Dendritic cell treated with granulocyte-macrophage colony-stimulating factor and Interleukin-4, amounts not matched to agents 40 ng/mL and 50 ng/mL, for 4 days (primary cell): ENCODE data around the gene MRC2.
"Not testable (repeated sequence)": the region's sequence is repeated elsewhere in the genome, so short reads cannot be mapped to it uniquely, and the experiment has no call there.

Experiments
- H3K27ac Mint-ChIP-seq: one replicate; pipeline ENCODE4 v1.8.0; 2022; ENCODE audit warnings: mild to moderate bottlenecking, mixed read lengths
- H3K27me3 Mint-ChIP-seq: one replicate; pipeline ENCODE4 v1.8.0; 2022; ENCODE audit warnings: mild to moderate bottlenecking, mixed read lengths
- H3K36me3 Mint-ChIP-seq: one replicate; pipeline ENCODE4 v1.8.0; 2022; ENCODE audit warnings: low read depth, mixed read lengths
- H3K4me1 Mint-ChIP-seq: one replicate; pipeline ENCODE4 v1.8.0; 2022; ENCODE audit warnings: low read depth, mixed read lengths
- H3K4me3 Mint-ChIP-seq: one replicate; pipeline ENCODE4 v1.8.0; 2022; ENCODE audit warnings: mild to moderate bottlenecking, moderate library complexity, mixed read lengths
- H3K9me3 Mint-ChIP-seq: one replicate; pipeline ENCODE4 v1.8.0; 2022; ENCODE audit warnings: mixed read lengths
- intact Hi-C: fragments of 100-400 bp; cut with micrococcal nuclease; formaldehyde crosslinking; loops from one replicate; pipeline ENCODE4 v1.15.0; 2022

The MRC2 gene

GRCh38 chr17:62627219-62627903 lies at the start of gene MRC2:
Gene MRC2 (plus strand): TSS chr17:62627670. CDS start chr17:62627803, 133 bp downstream.
- Mint-ChIP-seq H3K36me3 (peaks cover 4% of the 10 kb centered on the region), H3K4me3 (peak within 1 kb of the TSS; percentile 77), H3K4me1 (peaks cover 56% of the 10 kb centered on the region), H3K27ac (peak within 1 kb of the TSS; percentile 56), H3K9me3 (no peaks in the 10 kb centered on the region), H3K27me3 (peaks cover 53% of the 10 kb centered on the region)
- intact Hi-C loops: no loop called here

GRCh38 chr17:62578757-62579487 lies 48.5 kb upstream of the MRC2 start:
- intact Hi-C loops: no loop called here
- H3K9me3 Mint-ChIP-seq: no peaks in the 10 kb centered on the region
- no peaks in the 10 kb centered on the region for H3K27me3 Mint-ChIP-seq
- no peak overlapping the region for H3K4me3 Mint-ChIP-seq
- H3K4me1 Mint-ChIP-seq: no peaks in the 10 kb centered on the region
- H3K36me3 Mint-ChIP-seq: peaks cover 90% of the 10 kb centered on the region
- no peak overlapping the region for H3K27ac Mint-ChIP-seq

- Mint-ChIP-seq H3K4me1 (no peaks in the 10 kb centered on the region), H3K27me3 (no peaks in the 10 kb centered on the region), H3K36me3 (peaks cover 88% of the 10 kb centered on the region), H3K4me3 (no peak overlapping the region), H3K27ac (no peak overlapping the region), H3K9me3 (no peaks in the 10 kb centered on the region)
- intact Hi-C loops: no loop called here
Observed at GRCh38 chr17:62580947-62581346, 46.5 kb upstream of the MRC2 start.

GRCh38 chr17:62581764-62582163 lies 45.7 kb upstream of the MRC2 start:
- no peaks in the 10 kb centered on the region for H3K27me3 Mint-ChIP-seq
- H3K36me3 Mint-ChIP-seq: peaks cover 88% of the 10 kb centered on the region
- H3K9me3 Mint-ChIP-seq: no peaks in the 10 kb centered on the region
- H3K27ac Mint-ChIP-seq: no peak overlapping the region
- H3K4me1 Mint-ChIP-seq: no peaks in the 10 kb centered on the region
- H3K4me3 Mint-ChIP-seq: no peak overlapping the region
- intact Hi-C loops: no loop called here

- no peak overlapping the region for H3K4me3 Mint-ChIP-seq
- H3K27me3 Mint-ChIP-seq: no peaks in the 10 kb centered on the region
- intact Hi-C loops: no loop called here
- no peak overlapping the region for H3K27ac Mint-ChIP-seq
- no peaks in the 10 kb centered on the region for H3K9me3 Mint-ChIP-seq
- peaks cover 93% of the 10 kb centered on the region for H3K36me3 Mint-ChIP-seq
- no peaks in the 10 kb centered on the region for H3K4me1 Mint-ChIP-seq
Observed at GRCh38 chr17:62587554-62587953, 39.9 kb upstream of the MRC2 start.

- peaks cover 92% of the 10 kb centered on the region for H3K36me3 Mint-ChIP-seq
- no peak overlapping the region for H3K27ac Mint-ChIP-seq
- intact Hi-C loops: no loop called here
Observed at GRCh38 chr17:62588109-62588508, 39.4 kb upstream of the MRC2 start.

GRCh38 chr17:62591333-62591732 lies 36.1 kb upstream of the MRC2 start:
- H3K4me1 Mint-ChIP-seq: no peaks in the 10 kb centered on the region
- no peak overlapping the region for H3K4me3 Mint-ChIP-seq
- peaks cover 92% of the 10 kb centered on the region for H3K36me3 Mint-ChIP-seq
- H3K27ac Mint-ChIP-seq: no peak overlapping the region
- intact Hi-C loops: no loop called here
- H3K27me3 Mint-ChIP-seq: no peaks in the 10 kb centered on the region
- H3K9me3 Mint-ChIP-seq: no peaks in the 10 kb centered on the region

More at GRCh38 chr17:62588109-62588508, 39.4 kb upstream of the MRC2 start:
- H3K4me1 Mint-ChIP-seq: no peaks in the 10 kb centered on the region
- H3K9me3 Mint-ChIP-seq: no peaks in the 10 kb centered on the region
- no peak overlapping the region for H3K4me3 Mint-ChIP-seq
- H3K27me3 Mint-ChIP-seq: no peaks in the 10 kb centered on the region

- H3K27ac Mint-ChIP-seq, H3K9me3 Mint-ChIP-seq: not testable (repeated sequence)
Observed at GRCh38 chr17:62591822-62592221, 35.6 kb upstream of the MRC2 start.

GRCh38 chr17:62592341-62593099 lies 35.0 kb upstream of the MRC2 start:
- Mint-ChIP-seq H3K27ac (no peak overlapping the region), H3K4me1 (no peaks in the 10 kb centered on the region), H3K27me3 (no peaks in the 10 kb centered on the region), H3K9me3 (no peaks in the 10 kb centered on the region), H3K4me3 (no peak overlapping the region), H3K36me3 (peaks cover 92% of the 10 kb centered on the region)
- intact Hi-C loops: no loop called here

More at GRCh38 chr17:62591822-62592221, 35.6 kb upstream of the MRC2 start:
- H3K4me3 Mint-ChIP-seq, intact Hi-C loops, H3K4me1 Mint-ChIP-seq, H3K27me3 Mint-ChIP-seq: not testable (repeated sequence)
- peaks cover 92% of the 10 kb centered on the region for H3K36me3 Mint-ChIP-seq

GRCh38 chr17:62595484-62595883 lies 32.0 kb upstream of the MRC2 start:
- intact Hi-C loops: no loop called here
- Mint-ChIP-seq H3K27me3 (no peaks in the 10 kb centered on the region), H3K36me3 (peaks cover 93% of the 10 kb centered on the region), H3K9me3 (no peaks in the 10 kb centered on the region), H3K4me1 (no peaks in the 10 kb centered on the region), H3K27ac (no peak overlapping the region), H3K4me3 (no peak overlapping the region)

GRCh38 chr17:62596662-62597061 lies 30.8 kb upstream of the MRC2 start:
- H3K4me1 Mint-ChIP-seq: no peaks in the 10 kb centered on the region

GRCh38 chr17:62597150-62597549 lies 30.3 kb upstream of the MRC2 start:
- intact Hi-C loops: no loop called here
- H3K4me3 Mint-ChIP-seq: no peak overlapping the region
- H3K27ac Mint-ChIP-seq: no peak overlapping the region
- no peaks in the 10 kb centered on the region for H3K4me1 Mint-ChIP-seq
- no peaks in the 10 kb centered on the region for H3K9me3 Mint-ChIP-seq
- no peaks in the 10 kb centered on the region for H3K27me3 Mint-ChIP-seq
- peaks cover 95% of the 10 kb centered on the region for H3K36me3 Mint-ChIP-seq

More at GRCh38 chr17:62596662-62597061, 30.8 kb upstream of the MRC2 start:
- no peaks in the 10 kb centered on the region for H3K9me3 Mint-ChIP-seq
- no peak overlapping the region for H3K27ac Mint-ChIP-seq
- peaks cover 95% of the 10 kb centered on the region for H3K36me3 Mint-ChIP-seq
- intact Hi-C loops: no loop called here
- no peak overlapping the region for H3K4me3 Mint-ChIP-seq
- no peaks in the 10 kb centered on the region for H3K27me3 Mint-ChIP-seq

- Mint-ChIP-seq H3K4me3 (no peak overlapping the region), H3K4me1 (no peaks in the 10 kb centered on the region), H3K9me3 (no peaks in the 10 kb centered on the region), H3K27ac (no peak overlapping the region), H3K27me3 (no peaks in the 10 kb centered on the region), H3K36me3 (peaks cover 95% of the 10 kb centered on the region)
- intact Hi-C loops: no loop called here
Observed at GRCh38 chr17:62597920-62598319, 29.6 kb upstream of the MRC2 start.
